ENCODE results near the gene ARID5B. TPM values are rescaled to one million over a fixed set of nuclear protein-coding genes. Genes with fewer than 3 reads are reported as not detected.

Gene ARID5B
- total and polyA plus RNA-seq, 2 donors (not counting 1 experiment from before 2014, with no cell fraction given): 22.4 to 237 TPM

GRCh38 chr10:61993711-61994401, 92.4 kb downstream of the ARID5B start:
- TF ChIP-seq EZH2 (IDR thresholded peaks at IDR 0.05; ENCODE audit: borderline replicate concordance, insufficient read depth, low read depth, low read length, poor library complexity, severe bottlenecking): no peak
- TF ChIP-seq, protein P1, sequence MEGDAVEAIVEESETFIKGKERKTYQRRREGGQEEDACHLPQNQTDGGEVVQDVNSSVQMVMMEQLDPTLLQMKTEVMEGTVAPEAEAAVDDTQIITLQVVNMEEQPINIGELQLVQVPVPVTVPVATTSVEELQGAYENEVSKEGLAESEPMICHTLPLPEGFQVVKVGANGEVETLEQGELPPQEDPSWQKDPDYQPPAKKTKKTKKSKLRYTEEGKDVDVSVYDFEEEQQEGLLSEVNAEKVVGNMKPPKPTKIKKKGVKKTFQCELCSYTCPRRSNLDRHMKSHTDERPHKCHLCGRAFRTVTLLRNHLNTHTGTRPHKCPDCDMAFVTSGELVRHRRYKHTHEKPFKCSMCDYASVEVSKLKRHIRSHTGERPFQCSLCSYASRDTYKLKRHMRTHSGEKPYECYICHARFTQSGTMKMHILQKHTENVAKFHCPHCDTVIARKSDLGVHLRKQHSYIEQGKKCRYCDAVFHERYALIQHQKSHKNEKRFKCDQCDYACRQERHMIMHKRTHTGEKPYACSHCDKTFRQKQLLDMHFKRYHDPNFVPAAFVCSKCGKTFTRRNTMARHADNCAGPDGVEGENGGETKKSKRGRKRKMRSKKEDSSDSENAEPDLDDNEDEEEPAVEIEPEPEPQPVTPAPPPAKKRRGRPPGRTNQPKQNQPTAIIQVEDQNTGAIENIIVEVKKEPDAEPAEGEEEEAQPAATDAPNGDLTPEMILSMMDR (IDR thresholded peaks at IDR 0.05): no peak
- Histone ChIP-seq H3K9ac (ENCODE audit: low read length) (peak overlapping the region; percentile 24), H3K4me3 (ENCODE audit: control extremely low read depth in 1 of 5, extremely low read depth in 1 of 5, insufficient read depth in 1 of 5, low read depth in 2 of 5, low read length in 4 of 5) (peak overlapping the region in 1 of 5 experiments; percentile 42), H4K20me1 (ENCODE audit: control insufficient read depth, insufficient read depth, low read length, poor library complexity, severe bottlenecking) (no peaks in the 10 kb centered on the region), H3K9me3 (ENCODE audit: control extremely low read depth in 1 of 3, control insufficient read depth in 2 of 3, insufficient read depth in 1 of 3, low read length in 2 of 3) (no peaks in the 10 kb centered on the region), H3K4me1 (ENCODE audit: control insufficient read depth in 2 of 2, insufficient read depth in 2 of 2, low read length in 2 of 2) (peaks cover 49 to 60% of the 10 kb centered on the region in 2 donors), H3K4me2 (replicated peaks; ENCODE audit: low read depth, low read length, poor library complexity, severe bottlenecking) (peak overlapping the region; percentile 65), H2AFZ (ENCODE audit: insufficient read depth, low read depth, low read length, poor library complexity, severe bottlenecking) (no peak overlapping the region), H3K79me2 (ENCODE audit: control insufficient read depth, insufficient read depth, low read length) (peaks cover 99% of the 10 kb centered on the region), H3K36me3 (replicated peaks in 1 of 2; ENCODE audit: control extremely low read depth in 1 of 2, control insufficient read depth in 1 of 2, extremely low read depth in 1 of 2, insufficient read depth in 2 of 2, low read length in 1 of 2) (peaks cover 5 to 32% of the 10 kb centered on the region in 2 experiments), H3K27me3 (replicated peaks in 1 of 4; ENCODE audit: control extremely low read depth in 1 of 4, control insufficient read depth in 3 of 4, insufficient read depth in 4 of 4, low read length in 3 of 4) (no peaks in the 10 kb centered on the region), H3K27ac (ENCODE audit: low read length in 2 of 2) (peak overlapping the region; percentile 74 to 80)
- no CpG with 5 or more reads among the region's 6 CpGs for WGBS (ENCODE audit: insufficient coverage)
- Mint-ChIP-seq H3K9me3 (ENCODE audit: insufficient read depth) (no peaks in the 10 kb centered on the region), H3K4me3 (peak overlapping the region; percentile 64), H3K27ac (peak overlapping the region; percentile 92), H3K27me3 (no peaks in the 10 kb centered on the region), H3K4me1 (peaks cover 87% of the 10 kb centered on the region)
- DNase-seq (no peak), ATAC-seq (ENCODE audit: low read depth) (no peak)
- ChIA-PET POLR2A (interaction anchor here (0.5 to 2.5 kb wide), 9 partner anchors 15 to 880 kb away, joined by 3 to 19 read pairs (median 7); no protein-coding TSS in a partner anchor), CTCF (interaction anchor here (1.0 to 3.2 kb wide), 15 partner anchors 10 to 97 kb away, joined by 3 to 18 read pairs (median 5); no protein-coding TSS in a partner anchor)
- intact Hi-C loops (cut with micrococcal nuclease): loop anchor here (2.0 kb wide), 2 partner anchors 57 to 93 kb away; partner anchors contain the start of gene ARID5B

Data from B cell (primary cell).